Ovary (tissue), 3 donors: Measurements from ENCODE around the gene WDR38.

ENCODE experiments used
- CTCF ChIP-seq, 3 donors: fragments of 450-650 bp in 2 of 3; fragments of 200-600 bp in 1 of 3; IDR thresholded peaks; one replicate each; pipeline versions ENCODE4 v1.5.1 to v1.8.0; 2016 to 2022; ENCODE audit warnings: antibody characterized with exemption in 3 of 3, mild to moderate bottlenecking in 1 of 3
- EP300 ChIP-seq: sonication (generic); formaldehyde crosslinking; IDR thresholded peaks from one replicate; pipeline ENCODE4 v1.6.1; 2017; ENCODE audit warnings: antibody characterized with exemption
- POLR2A ChIP-seq: fragments of 450-650 bp; IDR thresholded peaks from one replicate; pipeline ENCODE4 v1.6.1; 2017; ENCODE audit warnings: antibody characterized with exemption, mild to moderate bottlenecking, moderate library complexity
- donor health status: DM: no; HTN: no; CAD: no.

GRCh38 chr9:124814164-124814535, 39.1 kb upstream of the WDR38 start:
- TF ChIP-seq EP300 (no peak), CTCF (IDR thresholded peaks at IDR 0.05) (no peak), POLR2A (no peak)
